HG02798 (cell line): ENCODE results near the gene LRRC61.
"Not testable (repeated sequence)": the region's sequence is repeated elsewhere in the genome, so short reads cannot be mapped to it uniquely, and the experiment has no call there.

Source experiments
- ATAC-seq: cut with Tn5 transposase; IDR thresholded peaks from one replicate; pipeline ENCODE4 v1.9.1; 2021; ENCODE audit warnings: mild to moderate bottlenecking; ENCODE audit not compliant: unreplicated experiment, poor library complexity

Gene LRRC61

GRCh38 chr7:150322833-150323681, at the start of gene LRRC61, which contains the start of gene ACTR3C:
LRRC61 (plus strand) TSS chr7:150323355; CDS start chr7:150336862, 13,507 bp downstream.
ACTR3C (minus strand) TSS chr7:150323545; CDS start chr7:150295296, 28,249 bp downstream.
- ATAC-seq = peak; percentile 67

- ATAC-seq = peak; percentile 74
These were observed 46.9 kb upstream of the LRRC61 start for GRCh38 chr7:150276132-150276695.

- not testable (repeated sequence) for ATAC-seq
These were observed 44.8 kb upstream of the LRRC61 start for GRCh38 chr7:150278383-150278782.

- ATAC-seq = not testable (repeated sequence)
These were observed 41.3 kb upstream of the LRRC61 start for GRCh38 chr7:150281681-150282403.

- not testable (repeated sequence) for ATAC-seq
These were observed 40.0 kb upstream of the LRRC61 start for GRCh38 chr7:150283111-150283510.

GRCh38 chr7:150283608-150284007, 39.5 kb upstream of the LRRC61 start:
- ATAC-seq = not testable (repeated sequence)

GRCh38 chr7:150285849-150286754, 37.1 kb upstream of the LRRC61 start:
- ATAC-seq = peak; percentile 66

- not testable (repeated sequence) for ATAC-seq
These were observed 35.3 kb upstream of the LRRC61 start for GRCh38 chr7:150287815-150288214.

- not testable (repeated sequence) for ATAC-seq
These were observed 34.3 kb upstream of the LRRC61 start for GRCh38 chr7:150288816-150289215.

GRCh38 chr7:150290317-150290716, 32.8 kb upstream of the LRRC61 start:
- ATAC-seq = not testable (repeated sequence)

GRCh38 chr7:150295027-150295426, 28.1 kb upstream of the LRRC61 start:
- not testable (repeated sequence) for ATAC-seq

GRCh38 chr7:150295614-150296013, 27.5 kb upstream of the LRRC61 start:
- ATAC-seq = not testable (repeated sequence)

GRCh38 chr7:150296802-150297201, 26.4 kb upstream of the LRRC61 start:
- ATAC-seq = not testable (repeated sequence)

GRCh38 chr7:150297978-150298377, 25.2 kb upstream of the LRRC61 start:
- ATAC-seq = not testable (repeated sequence)

GRCh38 chr7:150302908-150303310, 20.2 kb upstream of the LRRC61 start:
- ATAC-seq = not testable (repeated sequence)

- not testable (repeated sequence) for ATAC-seq
These were observed 18.5 kb upstream of the LRRC61 start for GRCh38 chr7:150304499-150305258.

GRCh38 chr7:150305259-150305902, 17.8 kb upstream of the LRRC61 start:
- not testable (repeated sequence) for ATAC-seq

- ATAC-seq = not testable (repeated sequence)
These were observed 17.3 kb upstream of the LRRC61 start for GRCh38 chr7:150305903-150306284.
